TTC549 (cell line): Measurements from ENCODE around the gene PDE2A.

Experiments
- FAIRE-seq: peaks from 2 replicates; lab custom pipeline; 2012; peaks lifted over from hg19 to GRCh38; lab: Jason Lieb, UNC

The PDE2A gene

GRCh38 chr11:72682858-72683243 is 8.6 kb upstream of the PDE2A start:
- FAIRE-seq, result no peak

GRCh38 chr11:72682238-72682857 is 8.1 kb upstream of the PDE2A start:
- no peak for FAIRE-seq

GRCh38 chr11:72681226-72682153 is 7.3 kb upstream of the PDE2A start:
- no peak for FAIRE-seq

GRCh38 chr11:72680624-72681158 is 6.5 kb upstream of the PDE2A start:
- FAIRE-seq, result no peak

- FAIRE-seq, result no peak
Observed at GRCh38 chr11:72679869-72680268, 5.6 kb upstream of the PDE2A start.

- no peak for FAIRE-seq
Observed at GRCh38 chr11:72678524-72678923, 4.3 kb upstream of the PDE2A start.

GRCh38 chr11:72676861-72677341 is 2.7 kb upstream of the PDE2A start:
- no peak for FAIRE-seq

GRCh38 chr11:72675221-72675620 is 999 bp upstream of the PDE2A start:
- FAIRE-seq, result no peak

- no peak for FAIRE-seq
Observed at GRCh38 chr11:72673284-72673942, 809 bp downstream of the PDE2A start.

- FAIRE-seq, result no peak
Observed at GRCh38 chr11:72672597-72673238, 1.5 kb downstream of the PDE2A start.

GRCh38 chr11:72671152-72672099 is 2.8 kb downstream of the PDE2A start:
- FAIRE-seq, result no peak

GRCh38 chr11:72670041-72670440 is 4.2 kb downstream of the PDE2A start:
- no peak for FAIRE-seq

- FAIRE-seq, result no peak
Observed at GRCh38 chr11:72669527-72669926, 4.7 kb downstream of the PDE2A start.

GRCh38 chr11:72668629-72669347 is 5.4 kb downstream of the PDE2A start:
- FAIRE-seq, result no peak

- no peak for FAIRE-seq
Observed at GRCh38 chr11:72665911-72666472, 8.2 kb downstream of the PDE2A start.

- FAIRE-seq, result no peak
Observed at GRCh38 chr11:72662036-72662435, 12.2 kb downstream of the PDE2A start.

GRCh38 chr11:72661486-72661885 is 12.7 kb downstream of the PDE2A start:
- FAIRE-seq, result no peak

- FAIRE-seq, result no peak
Observed at GRCh38 chr11:72658989-72659640, 15.1 kb downstream of the PDE2A start.

- FAIRE-seq, result no peak
Observed at GRCh38 chr11:72657411-72658100, 16.7 kb downstream of the PDE2A start.
